HAP-1 (cell line): ENCODE measurements around the gene RGS6.

Experiments
- DNase-seq, 2 experiments: peaks; one replicate each; pipeline ENCODE4 v3.0.0-alpha.2; 2016 to 2020; ENCODE audit warnings: low spot score in 2 of 2
- H3K27me3 ChIP-seq: fragments of 250-450 bp; sonication (Bioruptor Pico); 2 replicates; pipeline ENCODE4 v1.5.1; 2020; ENCODE audit warnings: low read depth, mild to moderate bottlenecking, moderate library complexity
- H3K36me3 ChIP-seq: fragments of 250-450 bp; sonication (Bioruptor Pico); replicated peaks from 2 replicates; pipeline ENCODE4 v1.5.1; 2020; ENCODE audit warnings: mild to moderate bottlenecking
- H3K4me1 ChIP-seq: fragments of 250-450 bp; sonication (Bioruptor Pico); 2 replicates; pipeline ENCODE4 v1.5.1; 2020; ENCODE audit warnings: mild to moderate bottlenecking
- H3K4me3 ChIP-seq: fragments of 250-450 bp; sonication (Bioruptor Pico); 2 replicates; pipeline ENCODE4 v1.5.1; 2020; ENCODE audit warnings: mild to moderate bottlenecking, moderate library complexity
- H3K9me3 ChIP-seq: fragments of 250-450 bp; sonication (Bioruptor Pico); 2 replicates; pipeline ENCODE4 v1.5.1; 2020; ENCODE audit warnings: mild to moderate bottlenecking, moderate library complexity
- in situ Hi-C: fragments of 300-500 bp; cut with MboI; formaldehyde crosslinking; loops from 3 replicates; pipeline ENCODE4 v1.14.3; 2020; ENCODE audit warnings: low sequenced_read_pairs, inconsistent platforms, mixed read lengths

The RGS6 gene

GRCh38 chr14:72515779-72516770 lies 583.8 kb downstream of the RGS6 start:
- Histone ChIP-seq H3K27me3 (peaks cover 10% of the 10 kb centered on the region), H3K4me3 (no peak overlapping the region), H3K36me3 (no peaks in the 10 kb centered on the region), H3K9me3 (no peaks in the 10 kb centered on the region), H3K4me1 (no peaks in the 10 kb centered on the region)
- in situ Hi-C loops: loop anchor here (5.0 to 25.0 kb wide), 2 partner anchors 381 to 946 kb away; partner anchors contain the start of gene NUMB
- DNase-seq: no peak

DNA sequence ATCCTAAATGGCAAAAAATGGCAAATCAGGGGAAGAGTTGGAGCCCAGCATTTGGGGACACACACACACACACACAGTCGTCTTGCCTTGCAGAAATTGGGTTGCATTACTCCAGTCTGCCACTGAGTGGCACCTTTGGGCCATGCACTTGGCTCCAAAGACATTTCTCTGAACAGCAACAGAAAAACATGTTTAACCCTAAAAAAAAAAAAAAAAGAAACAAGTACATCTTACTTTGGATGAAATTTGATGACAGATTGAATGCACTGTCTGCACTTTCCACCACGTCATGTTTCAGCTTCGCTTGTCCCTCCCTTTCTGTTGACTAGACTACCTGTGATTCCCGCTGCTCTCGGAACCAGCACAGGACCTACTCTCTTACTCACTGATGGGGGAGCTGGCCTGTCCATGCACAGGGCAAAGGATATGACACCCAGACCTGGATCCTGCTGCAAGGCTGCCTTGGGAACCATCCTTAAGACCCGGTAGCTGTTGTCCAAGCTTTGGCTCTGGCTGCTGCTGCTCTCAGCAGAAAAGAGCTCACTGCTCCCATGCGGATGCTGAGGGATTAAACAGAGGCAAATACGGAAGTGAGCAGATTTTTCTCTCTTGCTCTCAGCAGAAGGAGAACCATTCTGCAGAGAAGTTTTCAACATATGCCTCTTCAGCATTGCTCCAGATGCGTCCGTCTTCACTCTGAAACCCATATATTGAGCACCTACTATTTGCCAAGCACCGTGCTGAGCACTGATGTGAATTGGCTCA lies 584.9 kb downstream of the RGS6 start:
- in situ Hi-C loops: loop anchor here (5.0 to 25.0 kb wide), 2 partner anchors 380 to 945 kb away; partner anchors contain the start of gene NUMB
- peak; percentile 5 to 73 for DNase-seq
- Histone ChIP-seq H3K27me3 (no peaks in the 10 kb centered on the region; the same call in none of the 2 replicates), H3K4me1 (no peaks in the 10 kb centered on the region), H3K9me3 (no peaks in the 10 kb centered on the region), H3K36me3 (no peaks in the 10 kb centered on the region), H3K4me3 (no peak overlapping the region)

DNA sequence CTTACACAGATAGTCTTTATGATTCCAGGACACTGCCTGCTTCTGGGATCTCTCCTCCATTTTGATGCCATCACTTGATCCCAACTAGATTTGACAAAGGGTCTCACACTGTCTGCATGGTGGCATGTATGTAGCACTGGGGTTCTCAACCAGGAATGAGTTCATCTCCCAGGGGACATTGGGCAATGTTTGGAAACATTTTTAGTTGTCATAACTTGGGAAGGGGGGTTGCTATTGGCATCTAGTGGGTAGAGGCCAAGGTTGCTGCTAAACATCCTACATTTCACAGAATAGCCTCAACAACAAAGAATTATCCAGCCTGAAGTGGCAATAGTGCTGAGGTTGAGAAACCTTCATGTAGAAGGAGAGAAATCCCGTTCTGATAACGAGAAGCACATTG lies 585.5 kb downstream of the RGS6 start:
- no peaks in the 10 kb centered on the region for H3K9me3 ChIP-seq
- no peaks in the 10 kb centered on the region for H3K36me3 ChIP-seq
- H3K27me3 ChIP-seq: no peaks in the 10 kb centered on the region; the same call in none of the 2 replicates
- in situ Hi-C loops: loop anchor here (5.0 to 25.0 kb wide), 2 partner anchors 380 to 945 kb away; partner anchors contain the start of gene NUMB
- no peak overlapping the region for H3K4me3 ChIP-seq
- no peak for DNase-seq
- H3K4me1 ChIP-seq: no peaks in the 10 kb centered on the region

GRCh38 chr14:72518809-72519377 lies 586.7 kb downstream of the RGS6 start:
- no peaks in the 10 kb centered on the region for H3K9me3 ChIP-seq
- no peaks in the 10 kb centered on the region for H3K4me1 ChIP-seq
- H3K27me3 ChIP-seq: no peaks in the 10 kb centered on the region; the same call in none of the 2 replicates
- in situ Hi-C loops: loop anchor here (5.0 to 25.0 kb wide), 2 partner anchors 378 to 943 kb away; partner anchors contain the start of gene NUMB
- H3K4me3 ChIP-seq: no peak overlapping the region
- no peak for DNase-seq
- H3K36me3 ChIP-seq: no peaks in the 10 kb centered on the region

DNA sequence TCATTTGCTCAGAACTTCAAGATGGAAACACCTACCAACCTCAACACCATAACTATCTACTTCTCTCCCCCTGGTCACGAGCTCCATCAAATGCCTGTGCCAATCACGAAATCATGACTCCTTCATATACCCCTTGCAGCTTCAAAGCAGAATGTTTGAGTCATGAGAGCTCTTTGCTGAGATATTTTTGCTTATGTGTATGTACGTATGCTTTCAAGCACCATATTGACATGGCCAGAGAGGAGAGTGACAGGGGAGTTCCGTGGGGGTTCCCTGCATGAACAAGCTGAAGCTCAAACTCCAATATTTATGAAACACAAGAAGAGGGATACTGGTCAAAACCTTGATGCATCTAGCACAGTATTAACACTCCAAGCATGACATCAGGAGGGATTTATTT lies 587.3 kb downstream of the RGS6 start:
- Histone ChIP-seq H3K4me3 (no peak overlapping the region), H3K4me1 (no peaks in the 10 kb centered on the region), H3K9me3 (no peaks in the 10 kb centered on the region), H3K27me3 (no peaks in the 10 kb centered on the region; the same call in none of the 2 replicates), H3K36me3 (no peaks in the 10 kb centered on the region)
- in situ Hi-C loops: loop anchor here (5.0 to 25.0 kb wide), 2 partner anchors 378 to 943 kb away; partner anchors contain the start of gene NUMB
- DNase-seq: no peak

DNA sequence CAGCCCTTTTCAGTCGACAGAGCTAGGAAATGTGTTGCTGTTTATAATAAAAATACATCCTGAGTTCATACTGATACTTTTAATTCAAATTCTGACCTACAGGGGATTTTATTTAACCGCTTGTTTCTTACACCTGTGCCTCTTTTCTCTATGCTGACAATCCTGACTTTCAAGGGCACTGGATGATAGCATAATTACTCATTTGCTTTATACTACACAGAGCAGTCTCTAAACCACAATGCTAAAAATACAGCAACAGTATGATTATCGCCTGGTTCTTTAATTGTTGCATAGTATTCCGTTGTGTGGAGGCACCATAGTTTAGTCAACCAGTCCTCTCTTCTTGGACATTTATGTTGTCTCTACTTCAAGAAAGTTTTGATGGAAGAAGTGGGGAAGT lies 588.8 kb downstream of the RGS6 start:
- in situ Hi-C loops: loop anchor here (25.0 kb wide), 1 partner anchor 941 kb away; the partner anchor contains the start of gene NUMB
- no peak for DNase-seq
- no peak overlapping the region for H3K4me3 ChIP-seq
- no peaks in the 10 kb centered on the region for H3K9me3 ChIP-seq
- peaks cover 4% of the 10 kb centered on the region for H3K27me3 ChIP-seq
- H3K4me1 ChIP-seq: no peaks in the 10 kb centered on the region
- no peaks in the 10 kb centered on the region for H3K36me3 ChIP-seq

DNA sequence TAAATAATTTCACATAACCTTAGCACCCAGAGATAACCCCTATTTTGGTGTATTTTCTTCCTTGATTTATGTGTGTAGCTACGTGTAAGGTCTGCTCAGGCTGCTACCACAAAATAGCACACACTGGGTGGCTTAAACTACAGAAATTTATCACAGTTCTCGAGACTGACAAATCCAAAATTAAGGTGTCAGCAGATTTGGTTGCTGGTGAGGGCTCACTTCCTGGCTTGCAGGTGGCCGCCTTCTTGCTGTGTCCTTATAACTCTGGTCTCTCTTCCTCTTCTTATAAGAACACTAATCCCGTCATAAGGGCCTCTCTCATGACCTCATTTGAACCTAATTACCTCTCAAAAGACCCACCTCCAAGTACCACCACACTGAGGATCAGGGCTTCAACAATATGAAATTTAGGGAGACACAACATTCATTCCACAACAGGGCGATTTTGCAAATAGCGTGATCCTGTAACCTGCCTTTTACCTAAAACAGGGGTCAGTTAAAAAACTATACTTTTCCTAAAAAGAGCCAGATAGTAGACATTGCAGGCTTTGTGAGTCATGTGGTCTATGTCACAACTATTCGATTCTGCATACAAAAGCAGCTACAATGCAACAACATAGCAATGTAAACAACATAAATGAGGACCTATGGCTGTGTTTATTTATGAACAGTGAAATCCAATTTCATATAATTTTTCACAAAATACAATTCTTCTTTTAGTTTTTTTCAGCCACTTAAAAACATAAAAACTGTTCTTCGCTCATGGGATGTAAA lies 589.9 kb downstream of the RGS6 start:
- Histone ChIP-seq H3K4me1 (no peaks in the 10 kb centered on the region), H3K4me3 (no peak overlapping the region), H3K36me3 (no peaks in the 10 kb centered on the region), H3K9me3 (no peaks in the 10 kb centered on the region), H3K27me3 (peaks cover 11% of the 10 kb centered on the region)
- DNase-seq: no peak
- in situ Hi-C loops: loop anchor here (25.0 kb wide), 1 partner anchor 940 kb away; the partner anchor contains the start of gene NUMB

GRCh38 chr14:72522847-72523246 lies 590.6 kb downstream of the RGS6 start:
- Histone ChIP-seq H3K27me3 (peaks cover 15% of the 10 kb centered on the region), H3K9me3 (no peaks in the 10 kb centered on the region), H3K36me3 (no peaks in the 10 kb centered on the region), H3K4me3 (no peak overlapping the region), H3K4me1 (no peaks in the 10 kb centered on the region)
- in situ Hi-C loops: loop anchor here (25.0 kb wide), 1 partner anchor 939 kb away; the partner anchor contains the start of gene NUMB
- DNase-seq: no peak

- in situ Hi-C loops: loop anchor here (25.0 kb wide), 1 partner anchor 939 kb away; the partner anchor contains the start of gene NUMB
- no peaks in the 10 kb centered on the region for H3K4me1 ChIP-seq
- no peak for DNase-seq
These were observed 591.4 kb downstream of the RGS6 start for GRCh38 chr14:72523424-72524294.

GRCh38 chr14:72524295-72524629 lies 592.0 kb downstream of the RGS6 start:
- Histone ChIP-seq H3K4me3 (no peak overlapping the region), H3K9me3 (no peaks in the 10 kb centered on the region), H3K27me3 (peaks cover 15% of the 10 kb centered on the region), H3K4me1 (no peaks in the 10 kb centered on the region), H3K36me3 (no peaks in the 10 kb centered on the region)
- in situ Hi-C loops: loop anchor here (25.0 kb wide), 1 partner anchor 938 kb away; the partner anchor contains the start of gene NUMB
- no peak for DNase-seq

More at GRCh38 chr14:72523424-72524294, 591.4 kb downstream of the RGS6 start:
- peaks cover 15% of the 10 kb centered on the region for H3K27me3 ChIP-seq
- H3K36me3 ChIP-seq: no peaks in the 10 kb centered on the region
- H3K9me3 ChIP-seq: no peaks in the 10 kb centered on the region
- no peak overlapping the region for H3K4me3 ChIP-seq

- in situ Hi-C loops: no loop called here
- Histone ChIP-seq H3K4me3 (no peak overlapping the region), H3K9me3 (no peaks in the 10 kb centered on the region), H3K4me1 (no peaks in the 10 kb centered on the region), H3K36me3 (no peaks in the 10 kb centered on the region), H3K27me3 (peaks cover 15% of the 10 kb centered on the region)
- DNase-seq: no peak
These were observed 593.1 kb downstream of the RGS6 start for GRCh38 chr14:72525087-72525915.
